ENCODE data around the gene TNRC18. TPM values are rescaled to one million over a fixed set of nuclear protein-coding genes. Genes with fewer than 3 reads are reported as not detected.
"Not testable (repeated sequence)": the region's sequence is repeated elsewhere in the genome, so short reads cannot be mapped to it uniquely, and the experiment has no call there.

TNRC18 gene
- total RNA-seq, 2 experiments from 2014 or later: 37.3 to 40.4 TPM

DNA sequence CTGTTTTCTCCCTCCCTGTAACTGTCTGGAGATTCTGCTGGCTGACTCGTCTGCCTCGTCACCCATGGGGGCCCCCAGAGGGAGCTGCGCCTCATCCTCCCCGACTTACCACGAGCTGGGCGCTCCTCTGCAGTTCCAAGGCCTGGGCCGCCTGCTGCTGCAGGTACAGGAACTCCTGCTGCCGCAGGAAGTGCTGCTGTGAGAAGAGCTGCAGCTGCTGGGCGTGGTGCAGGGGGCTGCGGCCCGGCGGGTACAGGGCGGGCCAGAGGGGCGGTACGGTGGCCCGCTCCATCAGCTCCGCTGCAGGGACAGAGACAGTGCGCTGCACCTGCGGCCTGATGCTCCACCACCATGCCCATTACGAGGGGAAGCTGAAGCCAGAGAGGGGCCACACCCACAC, 47.7 kb downstream of the TNRC18 start:
- no peak overlapping the region for H3K27ac Mint-ChIP-seq
- intact Hi-C loops (cut with micrococcal nuclease): no loop called here
- H3K4me1 Mint-ChIP-seq (ENCODE audit: low read depth): peaks cover 8% of the 10 kb centered on the region
- ChIA-PET POLR2A (no interaction called here), CTCF (interaction anchor here (1.8 kb wide), 1 partner anchor 12 kb away, joined by 5 read pairs; no protein-coding TSS in a partner anchor)
- peak; percentile 14 for DNase-seq
- peaks cover 13% of the 10 kb centered on the region for H3K36me3 Mint-ChIP-seq
- no peaks in the 10 kb centered on the region for H3K9me3 Mint-ChIP-seq
- H3K27me3 Mint-ChIP-seq: no peaks in the 10 kb centered on the region
- H3K4me3 Mint-ChIP-seq: no peak overlapping the region

DNA sequence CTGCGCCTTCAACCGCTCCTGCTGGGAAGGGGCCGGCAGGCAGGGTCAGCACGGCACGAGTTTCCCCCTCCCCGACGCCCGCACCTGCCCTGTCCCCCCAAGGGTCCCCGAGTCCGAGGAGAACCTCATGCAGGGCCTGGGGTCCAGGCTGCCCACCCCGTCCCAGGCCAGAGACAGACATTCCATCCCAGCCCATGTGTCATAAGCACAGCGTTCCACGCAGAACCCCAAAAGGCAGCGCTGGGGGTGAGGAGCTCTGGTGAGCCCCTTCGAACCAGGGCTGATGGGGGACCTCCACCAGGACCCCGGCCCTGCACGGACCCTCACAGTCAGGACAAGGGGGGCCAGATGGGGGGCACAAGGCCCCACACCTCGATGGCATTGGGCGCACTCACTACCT, 49.2 kb downstream of the TNRC18 start:
- no peak overlapping the region for H3K27ac Mint-ChIP-seq
- H3K4me1 Mint-ChIP-seq (ENCODE audit: low read depth): peaks cover 8% of the 10 kb centered on the region
- no peaks in the 10 kb centered on the region for H3K27me3 Mint-ChIP-seq
- CTCF ChIA-PET: no interaction called here
- no peaks in the 10 kb centered on the region for H3K9me3 Mint-ChIP-seq
- intact Hi-C loops (cut with micrococcal nuclease): no loop called here
- POLR2A ChIA-PET: no interaction called here
- no peak overlapping the region for H3K4me3 Mint-ChIP-seq
- DNase-seq: no peak
- H3K36me3 Mint-ChIP-seq: peaks cover 18% of the 10 kb centered on the region

DNA sequence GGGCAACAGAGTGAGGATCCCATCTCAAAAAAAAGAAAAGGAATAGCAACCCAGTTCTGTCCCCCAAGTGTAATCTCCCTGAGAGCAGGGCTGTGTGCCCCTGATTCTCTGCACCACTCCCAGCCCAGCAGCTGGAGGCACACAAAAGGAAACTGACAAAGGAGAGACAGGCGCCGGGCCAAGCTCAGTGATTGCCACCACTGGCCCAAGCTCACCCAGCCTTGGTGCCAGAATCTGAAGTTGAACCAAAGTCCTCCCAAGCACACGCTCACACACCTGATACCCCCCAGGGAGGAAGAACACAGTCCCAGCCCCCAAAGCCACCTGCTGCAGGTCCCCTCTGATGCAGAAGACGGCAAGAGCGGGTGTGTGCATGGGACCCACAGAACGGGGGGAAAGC, 50.3 kb downstream of the TNRC18 start:
- POLR2A ChIA-PET: interaction anchor here (1.2 kb wide), 1 partner anchor 10 kb away, joined by 3 read pairs; no protein-coding TSS in a partner anchor
- Mint-ChIP-seq H3K27me3 (no peaks in the 10 kb centered on the region), H3K4me1 (ENCODE audit: low read depth) (peaks cover 8% of the 10 kb centered on the region), H3K9me3 (no peaks in the 10 kb centered on the region), H3K27ac (no peak overlapping the region), H3K36me3 (peaks cover 21% of the 10 kb centered on the region), H3K4me3 (no peak overlapping the region)
- intact Hi-C loops (cut with micrococcal nuclease): no loop called here
- DNase-seq: no peak
- CTCF ChIA-PET: interaction anchor here (1.4 to 2.3 kb wide), 2 partner anchors 9 to 121 kb away, joined by 5 to 6 read pairs; no protein-coding TSS in a partner anchor

DNA sequence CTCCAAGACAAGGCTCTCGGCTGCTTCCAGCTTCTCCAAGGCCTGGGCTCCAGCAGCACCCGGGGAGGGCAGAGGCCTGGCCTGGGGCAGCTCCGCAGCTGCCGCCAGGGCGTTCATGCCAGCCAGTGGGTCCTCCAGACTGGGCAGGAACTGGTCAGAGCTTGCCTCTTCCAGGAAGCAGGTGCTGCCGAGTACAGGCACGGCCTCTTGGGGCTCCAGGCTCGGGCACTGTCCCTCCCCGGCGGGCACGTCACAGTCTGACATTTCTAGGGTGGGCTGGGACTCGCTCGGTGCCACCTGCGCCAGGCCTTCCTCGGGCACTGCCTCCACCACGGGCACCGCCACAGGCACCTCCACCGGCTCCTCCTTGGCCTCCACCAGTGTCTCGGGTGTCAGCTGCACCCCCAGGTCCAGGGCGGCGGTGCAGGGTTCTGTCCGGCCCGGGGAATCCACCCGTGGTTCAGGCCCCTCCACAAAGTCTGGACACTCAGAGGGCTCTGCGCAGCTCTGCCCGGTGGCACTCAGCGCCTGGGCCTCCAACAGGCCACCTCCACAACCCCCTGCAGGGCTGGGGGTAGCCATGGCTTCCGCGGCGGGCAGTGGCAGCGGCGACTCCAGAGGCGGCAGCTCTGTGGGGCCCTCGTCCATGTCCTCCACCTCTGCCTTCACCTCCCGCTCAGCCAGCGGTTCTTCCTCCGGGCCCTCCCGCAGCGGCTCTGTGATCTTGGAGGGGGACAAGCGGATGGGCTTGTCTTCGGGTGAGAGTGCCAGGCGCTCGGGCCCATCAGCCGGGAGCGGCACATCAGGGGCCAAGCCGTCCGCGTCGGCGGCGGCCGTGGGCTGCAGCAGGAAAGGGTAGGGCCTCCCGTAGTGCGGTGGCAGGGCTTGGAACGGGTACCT, 52.9 kb downstream of the TNRC18 start:
- Mint-ChIP-seq H3K9me3 (no peaks in the 10 kb centered on the region), H3K27me3 (no peaks in the 10 kb centered on the region), H3K36me3 (peaks cover 26% of the 10 kb centered on the region), H3K4me1 (ENCODE audit: low read depth) (peaks cover 5% of the 10 kb centered on the region), H3K27ac (no peak overlapping the region), H3K4me3 (no peak overlapping the region)
- intact Hi-C loops (cut with micrococcal nuclease): no loop called here
- no peak for DNase-seq
- ChIA-PET POLR2A (no interaction called here), CTCF (interaction anchor here (1.0 kb wide), 1 partner anchor 131 kb away, joined by 3 read pairs; no protein-coding TSS in a partner anchor)

DNA sequence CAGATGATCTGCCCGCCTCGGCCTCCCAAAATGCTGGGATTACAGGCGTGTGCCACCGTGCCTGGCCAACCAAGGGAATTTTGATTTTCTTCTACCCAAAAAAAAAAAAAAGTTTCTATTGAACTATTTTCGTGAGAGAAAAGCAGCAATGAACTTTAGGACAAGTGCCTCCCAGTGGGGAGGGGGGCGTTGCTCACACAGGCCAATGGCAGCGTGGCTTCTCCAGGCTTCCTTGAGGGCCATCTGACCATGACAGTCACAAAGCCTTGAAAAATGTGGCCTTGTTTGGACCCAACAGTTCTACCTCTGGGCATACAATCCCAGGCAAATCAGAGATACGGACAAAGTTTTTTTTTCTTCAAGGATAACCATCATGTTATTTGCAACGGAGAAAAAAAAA, 56.0 kb downstream of the TNRC18 start:
- Mint-ChIP-seq H3K27ac (no peak overlapping the region), H3K27me3 (no peaks in the 10 kb centered on the region), H3K36me3 (peaks cover 20% of the 10 kb centered on the region), H3K4me1 (ENCODE audit: low read depth) (peaks cover 10% of the 10 kb centered on the region), H3K9me3 (no peaks in the 10 kb centered on the region), H3K4me3 (no peak overlapping the region)
- ChIA-PET CTCF (interaction anchor here (2.1 kb wide), 1 partner anchor 10 kb away, joined by 11 read pairs; no protein-coding TSS in a partner anchor), POLR2A (no interaction called here)
- DNase-seq: no peak
- intact Hi-C loops (cut with micrococcal nuclease): no loop called here

DNA sequence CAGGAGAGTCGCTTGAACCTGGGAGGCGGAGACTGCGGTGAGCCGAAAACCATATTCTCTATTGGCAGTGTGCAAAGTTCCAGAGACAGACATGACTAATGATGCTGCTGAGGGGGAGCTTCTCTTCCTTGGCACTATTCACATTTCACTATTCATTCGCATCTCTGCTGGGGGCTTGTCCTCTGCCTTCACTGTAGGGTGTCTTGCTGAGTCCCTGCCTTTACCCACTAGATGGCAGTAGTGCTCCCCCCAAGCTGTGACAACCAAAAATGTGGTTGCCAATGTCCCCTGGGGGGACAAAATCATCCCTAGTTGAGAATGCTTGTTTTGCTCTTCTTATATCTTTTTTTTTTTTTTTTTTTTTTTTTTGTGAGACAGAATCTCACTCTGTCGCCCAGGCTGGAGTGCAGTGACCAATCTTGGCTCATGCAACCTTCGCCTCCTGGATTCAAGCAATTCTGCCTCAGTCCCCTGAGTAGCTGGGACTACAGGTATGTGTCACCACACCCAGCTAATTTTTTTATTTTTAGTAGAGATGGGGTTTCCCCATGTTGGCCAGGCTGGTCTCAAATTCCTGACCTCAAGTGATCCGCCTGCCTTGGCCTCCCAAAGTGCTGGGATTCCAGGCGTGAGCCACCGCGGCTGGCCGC, 57.5 kb downstream of the TNRC18 start:
- H3K27me3 Mint-ChIP-seq; H3K9me3 Mint-ChIP-seq; POLR2A ChIA-PET; H3K4me3 Mint-ChIP-seq; intact Hi-C loops (cut with micrococcal nuclease); H3K27ac Mint-ChIP-seq: not testable (repeated sequence)
- peak; percentile 72 for DNase-seq
- Mint-ChIP-seq H3K4me1 (ENCODE audit: low read depth) (peaks cover 10% of the 10 kb centered on the region), H3K36me3 (peaks cover 19% of the 10 kb centered on the region)
- CTCF ChIA-PET: interaction anchor here (0.6 to 4.2 kb wide), 23 partner anchors 9 to 444 kb away, joined by 3 to 29 read pairs (median 4); no protein-coding TSS in a partner anchor

DNA sequence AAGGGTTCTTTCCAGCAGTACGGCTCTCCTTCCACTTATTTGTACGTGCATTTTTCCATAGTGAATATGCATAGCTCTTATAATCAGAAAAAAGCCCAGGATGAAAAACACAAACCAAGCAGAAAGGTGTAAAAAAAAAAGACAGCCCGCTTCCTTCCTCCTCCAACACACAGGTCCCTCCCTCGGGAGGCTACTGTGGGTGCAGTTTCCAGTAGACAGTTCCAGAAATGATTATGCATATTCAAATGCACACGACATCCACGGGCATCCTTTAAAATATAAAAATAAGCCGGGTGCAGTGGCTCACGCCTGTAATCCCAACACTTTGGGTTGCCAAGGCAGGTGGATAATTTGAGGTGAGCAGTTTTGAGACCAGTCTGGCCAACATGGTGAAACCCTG, 59.9 kb downstream of the TNRC18 start:
- ChIA-PET POLR2A (interaction anchor here (1.0 to 1.1 kb wide), 2 partner anchors 9 to 33 kb away, joined by 3 to 4 read pairs; no protein-coding TSS in a partner anchor), CTCF (interaction anchor here (1.0 to 4.2 kb wide), 7 partner anchors 9 to 195 kb away, joined by 3 to 29 read pairs (median 6); no protein-coding TSS in a partner anchor)
- Mint-ChIP-seq H3K27me3 (no peaks in the 10 kb centered on the region), H3K4me3 (no peak overlapping the region), H3K4me1 (ENCODE audit: low read depth) (peaks cover 10% of the 10 kb centered on the region), H3K27ac (peak overlapping the region; percentile 28), H3K9me3 (no peaks in the 10 kb centered on the region), H3K36me3 (peaks cover 18% of the 10 kb centered on the region)
- peak; percentile 60 for DNase-seq
- intact Hi-C loops (cut with micrococcal nuclease): loop anchor here (2.0 kb wide), 1 partner anchor 33 kb away; no protein-coding TSS in a partner anchor

DNA sequence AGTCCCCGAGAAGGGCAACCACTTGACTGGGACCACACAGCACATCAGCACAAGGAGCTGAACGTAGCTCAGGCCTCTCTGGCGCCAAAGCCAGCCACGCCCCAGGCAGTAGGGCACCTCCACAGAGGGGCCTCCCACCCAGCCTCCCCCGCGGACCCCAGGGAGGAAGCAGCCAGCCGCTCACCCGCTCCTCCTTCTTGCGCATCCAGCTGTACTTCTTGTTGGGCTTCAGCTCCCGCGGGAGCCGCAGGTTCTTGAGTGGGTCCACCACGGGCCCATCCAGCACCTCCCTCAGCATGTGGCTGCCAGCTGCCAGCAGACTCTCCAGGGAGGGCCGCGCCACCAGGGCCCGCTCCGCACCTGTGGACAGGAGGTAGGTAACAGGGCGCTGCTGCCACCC, 61.2 kb downstream of the TNRC18 start:
- POLR2A ChIA-PET: no interaction called here
- no peaks in the 10 kb centered on the region for H3K9me3 Mint-ChIP-seq
- DNase-seq: no peak
- no peak overlapping the region for H3K4me3 Mint-ChIP-seq
- CTCF ChIA-PET: no interaction called here
- H3K27ac Mint-ChIP-seq: no peak overlapping the region
- intact Hi-C loops (cut with micrococcal nuclease): loop anchor here (2.0 kb wide), 1 partner anchor 34 kb away; no protein-coding TSS in a partner anchor
- H3K27me3 Mint-ChIP-seq: no peaks in the 10 kb centered on the region
- H3K36me3 Mint-ChIP-seq: peaks cover 26% of the 10 kb centered on the region
- peaks cover 10% of the 10 kb centered on the region for H3K4me1 Mint-ChIP-seq (ENCODE audit: low read depth)

DNA sequence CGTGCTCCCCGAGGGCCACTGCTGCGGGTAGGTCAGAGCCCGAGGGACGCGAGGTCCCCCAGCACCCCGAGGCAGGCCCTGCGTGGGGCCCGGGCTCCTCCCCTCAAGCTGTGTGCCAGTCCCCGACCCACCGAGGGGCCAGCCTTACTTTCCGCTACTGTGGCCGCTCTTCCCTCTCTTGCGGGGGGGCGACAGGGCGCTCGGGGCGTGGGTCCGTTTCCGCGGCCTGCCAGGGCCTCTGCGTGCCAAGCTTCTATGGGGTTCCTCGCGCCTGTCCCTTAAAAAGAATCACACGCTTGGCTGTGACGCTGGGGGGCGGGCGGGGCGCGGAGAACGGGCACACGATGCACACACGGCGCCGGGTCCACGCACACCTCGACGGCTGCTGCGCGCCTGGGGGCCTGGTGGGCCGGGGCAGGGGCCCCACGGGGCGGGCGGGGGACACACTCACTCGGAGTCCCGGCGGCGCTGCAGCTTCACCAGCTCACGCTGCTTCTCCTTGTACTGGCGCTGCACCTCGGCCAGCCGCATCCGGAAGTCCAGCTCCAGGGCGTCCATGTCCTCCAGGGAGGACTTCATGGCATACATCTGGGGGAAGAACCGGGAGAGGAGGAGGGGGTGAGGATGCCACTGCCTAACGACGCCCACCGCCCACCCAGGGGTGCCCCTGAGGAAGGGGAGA, 62.0 kb downstream of the TNRC18 start:
- Mint-ChIP-seq H3K9me3 (no peaks in the 10 kb centered on the region), H3K36me3 (peaks cover 27% of the 10 kb centered on the region), H3K4me3 (no peak overlapping the region), H3K27ac (no peak overlapping the region), H3K27me3 (no peaks in the 10 kb centered on the region), H3K4me1 (ENCODE audit: low read depth) (peaks cover 10% of the 10 kb centered on the region)
- ChIA-PET POLR2A (no interaction called here), CTCF (no interaction called here)
- DNase-seq: no peak
- intact Hi-C loops (cut with micrococcal nuclease): loop anchor here (2.0 kb wide), 1 partner anchor 35 kb away; no protein-coding TSS in a partner anchor

DNA sequence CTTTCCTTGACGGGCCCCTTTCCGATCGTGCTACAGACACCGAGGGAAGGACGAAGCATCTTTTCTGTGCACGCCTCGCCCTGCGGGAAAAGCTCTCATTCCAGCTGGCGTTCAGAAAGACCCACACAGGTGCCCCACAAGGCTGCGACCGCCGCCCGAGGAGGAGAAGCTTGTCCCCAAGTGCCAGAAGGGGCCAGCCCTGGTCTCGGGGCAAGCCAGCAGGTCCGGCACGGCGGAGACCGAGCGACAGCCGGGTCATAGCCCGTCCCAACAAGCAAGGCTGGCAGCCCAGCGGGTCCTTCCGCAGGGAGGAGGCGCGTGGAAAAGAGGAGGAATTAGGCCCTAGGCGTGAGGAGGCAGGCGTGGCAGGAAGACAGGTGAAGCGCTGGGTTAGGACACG, 62.7 kb downstream of the TNRC18 start:
- no peaks in the 10 kb centered on the region for H3K27me3 Mint-ChIP-seq

DNA sequence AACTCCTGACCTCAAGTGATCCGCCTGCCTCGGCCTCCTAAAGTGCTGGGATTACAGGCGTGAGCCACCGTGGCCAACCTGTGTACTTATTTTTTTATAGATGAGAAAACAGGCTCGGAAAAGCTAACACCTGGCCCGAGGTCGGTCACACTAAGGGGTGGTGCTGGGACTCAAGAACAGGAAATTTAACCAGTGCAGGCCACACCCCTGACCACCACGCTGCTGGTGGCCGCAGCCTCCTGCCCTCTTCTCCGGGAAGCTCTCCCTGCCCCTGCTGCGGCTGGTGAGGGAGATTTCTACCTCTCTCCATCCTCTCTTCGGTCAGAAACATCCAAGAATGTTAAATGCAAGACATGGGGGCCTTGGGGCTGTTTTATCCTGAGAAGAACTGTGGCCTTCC, 63.2 kb downstream of the TNRC18 start:
- intact Hi-C loops (cut with micrococcal nuclease): no loop called here
- peaks cover 7% of the 10 kb centered on the region for H3K4me1 Mint-ChIP-seq (ENCODE audit: low read depth)
- ChIA-PET POLR2A (no interaction called here), CTCF (no interaction called here)
- H3K36me3 Mint-ChIP-seq: peaks cover 29% of the 10 kb centered on the region
- no peak overlapping the region for H3K27ac Mint-ChIP-seq
- H3K27me3 Mint-ChIP-seq: no peaks in the 10 kb centered on the region
- H3K9me3 Mint-ChIP-seq: no peaks in the 10 kb centered on the region
- DNase-seq: no peak
- no peak overlapping the region for H3K4me3 Mint-ChIP-seq

More for the DNA sequence above, 62.7 kb downstream of the TNRC18 start:
- CTCF ChIA-PET: no interaction called here
- no peaks in the 10 kb centered on the region for H3K9me3 Mint-ChIP-seq
- DNase-seq: no peak
- intact Hi-C loops (cut with micrococcal nuclease): no loop called here
- H3K36me3 Mint-ChIP-seq: peaks cover 31% of the 10 kb centered on the region
- H3K27ac Mint-ChIP-seq: no peak overlapping the region
- H3K4me3 Mint-ChIP-seq: no peak overlapping the region
- POLR2A ChIA-PET: no interaction called here
- peaks cover 9% of the 10 kb centered on the region for H3K4me1 Mint-ChIP-seq (ENCODE audit: low read depth)

DNA sequence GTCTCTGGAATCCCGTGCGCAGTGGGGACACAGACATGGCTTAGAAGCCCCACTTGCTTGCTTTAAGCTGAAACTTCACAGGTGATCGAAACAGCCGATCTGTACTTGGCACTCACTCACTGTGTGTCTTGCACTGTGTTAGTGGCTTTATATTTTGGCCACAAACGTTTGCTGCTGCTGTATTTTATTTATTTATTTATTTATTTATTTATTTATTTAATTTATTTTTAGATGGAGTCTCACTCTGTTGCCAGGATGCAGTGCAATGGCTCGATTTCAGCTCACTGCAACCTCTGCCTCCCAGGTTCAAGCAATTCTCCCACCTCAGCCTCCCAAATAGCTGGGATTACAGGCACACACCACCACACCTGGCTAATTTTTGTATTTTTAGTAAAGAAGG, 63.6 kb downstream of the TNRC18 start:
- intact Hi-C loops (cut with micrococcal nuclease); POLR2A ChIA-PET; H3K4me1 Mint-ChIP-seq (ENCODE audit: low read depth); H3K27me3 Mint-ChIP-seq; H3K27ac Mint-ChIP-seq; H3K9me3 Mint-ChIP-seq; DNase-seq; CTCF ChIA-PET; H3K4me3 Mint-ChIP-seq: not testable (repeated sequence)
- peaks cover 29% of the 10 kb centered on the region for H3K36me3 Mint-ChIP-seq

Data from activated CD4-positive, alpha-beta memory T cell treated with anti-CD3 and anti-CD28 coated beads for 36 hours (primary cell).